Amniotic stem cell (primary cell): ENCODE measurements around the gene OTUD4.

Experiments used
- DNase-seq: peaks from one replicate; lab custom pipeline; 2025; lab: John Stamatoyannopoulos, UW

OTUD4 gene

DNA sequence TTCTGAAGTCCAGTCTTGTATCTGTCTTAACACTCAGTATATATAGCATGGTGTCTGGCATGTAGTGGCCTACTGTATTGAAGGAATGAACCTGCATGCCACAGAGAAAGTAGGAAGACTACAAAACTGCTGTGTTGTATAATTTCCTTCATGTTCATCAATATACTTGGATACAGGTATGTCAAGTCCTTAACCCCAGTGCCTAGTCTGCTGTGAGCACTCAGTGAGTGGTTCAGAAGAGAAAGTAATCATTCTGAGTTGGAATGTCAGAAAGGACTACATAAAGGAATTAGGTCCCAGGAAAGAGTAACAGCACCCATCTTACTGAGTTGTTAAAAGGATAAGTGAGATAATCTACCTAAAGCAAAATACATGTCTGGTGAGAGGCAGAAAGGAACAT lies 50.3 kb downstream of the OTUD4 start:
- no peak for DNase-seq

DNA sequence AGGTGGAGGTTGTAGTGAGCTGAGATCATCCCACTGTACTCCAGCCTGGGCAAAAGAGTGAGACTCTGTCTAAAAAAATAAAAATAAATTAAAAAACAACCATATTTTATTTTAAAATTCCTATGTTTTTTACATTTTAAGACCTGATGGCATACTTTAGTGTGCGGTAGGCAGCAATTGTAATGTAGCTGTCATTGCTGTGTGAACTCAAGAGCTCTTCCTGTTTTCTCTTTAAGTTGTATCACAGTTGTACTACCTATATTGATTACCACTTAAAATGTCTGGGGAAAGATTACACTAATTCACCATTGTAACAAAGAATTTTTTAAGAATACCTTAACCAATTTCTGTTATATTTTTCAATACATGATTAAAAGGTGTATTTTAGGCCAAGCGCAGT lies 55.0 kb downstream of the OTUD4 start:
- DNase-seq: no peak

- DNase-seq: no peak
These were observed 72.3 kb downstream of the OTUD4 start for GRCh38 chr4:145108128-145108527.

- DNase-seq: no peak
These were observed 73.3 kb downstream of the OTUD4 start for GRCh38 chr4:145107126-145107525.

DNA sequence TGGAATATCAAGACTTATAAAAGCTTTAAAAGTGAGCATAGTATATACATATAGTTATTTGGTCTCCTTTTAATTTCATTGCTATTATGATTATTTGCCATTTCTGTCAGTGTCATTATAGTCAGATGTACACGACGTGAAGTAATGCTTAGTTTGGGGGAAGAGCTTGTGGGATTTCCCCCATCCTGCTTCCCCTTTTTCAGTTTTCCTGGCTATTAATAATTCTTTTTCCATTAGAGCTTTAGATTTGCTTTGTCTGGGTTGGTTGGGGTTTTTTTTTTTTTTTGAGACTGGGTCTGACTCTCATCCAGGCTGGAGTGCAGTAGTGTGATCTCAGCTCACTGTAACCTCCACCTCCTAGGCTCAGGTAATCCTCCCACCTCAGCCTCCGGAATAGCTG lies 76.9 kb downstream of the OTUD4 start:
- DNase-seq: no peak

GRCh38 chr4:145102619-145103018 lies 77.8 kb downstream of the OTUD4 start:
- DNase-seq: no peak

DNA sequence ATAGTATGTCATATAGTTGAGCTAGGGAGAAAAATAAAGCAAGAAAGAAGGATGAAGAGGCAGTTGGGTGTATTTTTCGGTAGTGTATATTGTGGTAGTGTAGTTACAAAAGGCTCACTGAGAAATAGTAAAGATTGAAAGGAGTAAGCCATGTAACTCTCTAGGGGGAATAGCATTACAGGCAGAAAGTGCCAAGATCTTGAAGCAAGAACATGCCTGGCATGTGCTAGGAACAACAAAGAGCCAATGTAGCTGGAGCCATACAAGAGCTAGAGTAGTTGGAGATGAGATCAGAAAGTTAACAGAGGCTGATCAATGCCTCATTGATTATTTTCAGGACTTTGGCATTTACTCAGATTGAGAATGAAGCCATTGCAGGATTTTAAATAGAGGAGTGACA lies 79.3 kb downstream of the OTUD4 start:
- no peak for DNase-seq

DNA sequence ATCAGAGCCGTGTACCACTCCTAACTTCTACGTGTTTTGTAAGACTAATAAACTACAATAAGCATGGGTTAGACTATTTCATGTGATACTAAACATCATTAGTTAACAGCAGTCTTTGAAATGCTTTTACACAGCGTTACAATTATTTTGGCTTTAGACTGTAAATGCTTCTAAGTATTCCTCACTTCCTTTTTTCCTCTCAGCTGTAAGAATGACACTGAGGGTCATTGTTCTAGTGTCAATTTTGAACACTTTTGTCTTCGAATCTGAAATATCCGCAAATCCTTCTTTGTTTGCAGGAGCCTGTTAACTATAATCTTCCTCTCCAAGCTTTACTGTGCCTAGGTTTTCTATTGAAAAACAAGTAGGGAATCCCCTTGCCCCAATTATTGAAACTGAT lies 80.7 kb downstream of the OTUD4 start:
- no peak for DNase-seq

DNA sequence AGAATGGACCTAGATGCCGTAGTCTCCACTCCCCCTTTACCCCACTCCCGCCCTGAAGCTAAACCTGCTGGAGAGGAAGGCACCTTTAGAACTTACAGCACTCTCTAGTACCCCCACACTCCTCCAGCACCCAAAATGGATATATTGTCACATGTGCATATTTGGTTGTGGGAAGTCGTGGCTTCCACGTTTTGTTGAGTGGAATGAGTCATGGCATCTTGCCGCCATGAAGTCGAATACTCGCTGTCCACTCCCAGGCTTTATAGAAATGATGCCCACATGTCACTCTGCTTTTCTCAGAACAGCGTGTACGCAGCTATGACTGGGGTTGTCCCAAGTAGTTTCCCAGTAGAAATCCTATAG lies 81.7 kb downstream of the OTUD4 start:
- DNase-seq: no peak

- DNase-seq: peak; percentile 99
These were observed 82.3 kb downstream of the OTUD4 start, which contains the start of the genes ABCE1 and ANAPC10 for GRCh38 chr4:145097821-145098674. ABCE1 (plus strand) TSS chr4:145098311; CDS start chr4:145104413, 6,102 bp downstream. ANAPC10 (minus strand) TSS chr4:145098196; CDS start chr4:145096099, 2,097 bp downstream.

GRCh38 chr4:145097331-145097820 lies 83.0 kb downstream of the OTUD4 start:
- no peak for DNase-seq

GRCh38 chr4:145093638-145094037 lies 86.8 kb downstream of the OTUD4 start:
- DNase-seq: no peak

GRCh38 chr4:145090380-145090779 lies 90.0 kb downstream of the OTUD4 start:
- DNase-seq: no peak

GRCh38 chr4:145083891-145084605 lies 96.3 kb downstream of the OTUD4 start:
- DNase-seq: no peak
